ENCODE results near the gene TAS2R7.
"Not testable (repeated sequence)": the region's sequence is repeated elsewhere in the genome, so short reads cannot be mapped to it uniquely, and the experiment has no call there.

The TAS2R7 gene, protein sequence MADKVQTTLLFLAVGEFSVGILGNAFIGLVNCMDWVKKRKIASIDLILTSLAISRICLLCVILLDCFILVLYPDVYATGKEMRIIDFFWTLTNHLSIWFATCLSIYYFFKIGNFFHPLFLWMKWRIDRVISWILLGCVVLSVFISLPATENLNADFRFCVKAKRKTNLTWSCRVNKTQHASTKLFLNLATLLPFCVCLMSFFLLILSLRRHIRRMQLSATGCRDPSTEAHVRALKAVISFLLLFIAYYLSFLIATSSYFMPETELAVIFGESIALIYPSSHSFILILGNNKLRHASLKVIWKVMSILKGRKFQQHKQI

DNA sequence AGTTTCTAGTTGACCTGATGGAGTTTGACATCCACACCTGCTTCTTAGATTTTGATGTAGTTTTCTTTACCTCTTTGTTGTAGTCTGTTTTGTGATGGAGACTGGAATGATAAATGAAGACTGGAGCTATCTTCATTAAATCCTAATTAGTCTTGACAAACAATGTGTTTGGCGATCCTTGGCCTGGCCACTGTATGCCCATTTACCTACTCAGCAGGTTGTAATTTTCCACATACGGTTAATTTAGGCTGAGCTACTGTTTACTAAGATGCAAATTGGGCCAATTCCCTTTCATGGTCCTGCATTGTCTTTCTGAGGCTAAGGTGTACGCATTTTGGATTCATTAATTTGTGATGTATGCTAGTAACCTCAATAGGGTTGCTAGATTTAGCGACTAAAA, at the start of gene TAS2R7:
TSS of gene TAS2R7 (minus strand) at position 41 of the 400 bp plus-strand sequence. CDS start 57 bp downstream, outside the sequence.
- Histone ChIP-seq H3K4me3 (no peak within 1 kb of the TSS), H3K27ac (no peak within 1 kb of the TSS)

DNA sequence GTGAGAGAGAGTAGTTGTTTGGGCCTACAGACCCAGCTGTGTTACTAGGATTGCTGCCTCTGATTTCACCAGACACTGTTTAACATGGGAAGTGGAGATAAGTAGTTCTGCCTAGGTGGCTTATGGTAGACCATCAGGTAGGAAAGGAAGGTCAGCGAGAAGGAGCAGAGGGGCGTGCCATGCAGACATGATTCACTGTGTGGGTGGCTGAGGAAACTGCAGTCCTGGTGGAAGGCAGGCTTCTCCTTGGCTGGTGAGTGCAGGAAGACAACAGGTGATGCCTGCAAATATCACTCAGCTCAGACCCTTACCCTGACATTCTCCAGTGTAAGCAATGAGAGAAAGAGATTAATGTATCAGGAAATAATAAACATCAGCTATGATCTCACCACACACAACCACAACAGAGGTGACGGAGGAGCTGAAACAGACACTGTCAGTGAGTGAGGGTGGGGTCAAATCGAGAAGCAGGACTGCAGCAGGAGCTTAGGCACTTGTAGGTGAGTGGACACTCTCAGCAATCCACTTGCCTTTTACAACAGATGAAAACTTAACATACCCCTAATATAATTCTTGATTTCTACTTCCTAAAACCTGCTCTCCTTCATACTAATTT, 48.9 kb upstream of the TAS2R7 start:
- Histone ChIP-seq H3K4me3 (no peak overlapping the region), H3K27ac (no peak overlapping the region)

DNA sequence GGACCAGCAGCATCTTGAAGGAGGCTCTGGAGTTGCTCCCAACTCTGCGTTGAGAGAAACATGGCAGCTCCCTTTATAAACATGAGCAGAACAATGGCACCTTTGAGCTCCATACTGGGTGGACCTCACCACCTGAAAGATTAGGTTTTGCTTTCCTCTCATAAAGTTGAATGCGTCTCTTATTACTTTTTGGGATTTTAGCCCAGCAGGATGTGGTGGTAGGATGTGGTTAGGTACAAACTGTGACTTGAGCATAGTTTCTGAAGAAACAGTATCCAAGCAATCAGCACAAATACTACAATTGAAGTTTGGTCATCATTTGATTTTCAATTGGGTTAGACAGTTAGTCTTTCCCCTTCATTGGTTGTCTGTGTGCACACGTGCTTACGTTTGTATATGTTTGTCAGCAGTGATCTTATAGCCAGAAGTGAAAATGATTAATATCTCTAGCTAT, 47.0 kb upstream of the TAS2R7 start, which contains the start of gene PRR4:
TSS of gene PRR4 (minus strand) at position 51 of the 454 bp plus-strand sequence. CDS start at position 13, 38 bp downstream.
- Histone ChIP-seq H3K4me3 (no peak within 1 kb of the TSS), H3K27ac (no peak within 1 kb of the TSS)

DNA sequence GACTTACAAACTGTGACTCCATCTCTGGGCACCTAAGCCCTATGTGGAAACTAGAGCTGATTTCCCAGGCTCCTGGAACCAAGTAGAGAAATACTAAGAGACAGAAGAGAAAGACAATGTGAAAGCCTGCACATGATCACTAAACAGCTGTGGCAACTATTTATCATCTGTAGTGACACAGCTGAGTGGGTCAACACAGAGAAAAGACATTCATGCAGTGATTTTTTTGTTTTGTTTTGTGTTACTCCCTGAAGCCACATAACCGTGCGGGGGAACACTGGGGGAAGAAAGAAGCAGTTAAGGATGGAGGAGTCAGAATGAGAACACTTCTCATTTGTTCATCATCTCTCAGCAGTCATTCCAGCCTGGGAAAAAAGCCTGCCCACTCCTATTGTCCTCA, 45.3 kb upstream of the TAS2R7 start:
- H3K4me3 ChIP-seq: no peak overlapping the region
- no peak overlapping the region for H3K27ac ChIP-seq

DNA sequence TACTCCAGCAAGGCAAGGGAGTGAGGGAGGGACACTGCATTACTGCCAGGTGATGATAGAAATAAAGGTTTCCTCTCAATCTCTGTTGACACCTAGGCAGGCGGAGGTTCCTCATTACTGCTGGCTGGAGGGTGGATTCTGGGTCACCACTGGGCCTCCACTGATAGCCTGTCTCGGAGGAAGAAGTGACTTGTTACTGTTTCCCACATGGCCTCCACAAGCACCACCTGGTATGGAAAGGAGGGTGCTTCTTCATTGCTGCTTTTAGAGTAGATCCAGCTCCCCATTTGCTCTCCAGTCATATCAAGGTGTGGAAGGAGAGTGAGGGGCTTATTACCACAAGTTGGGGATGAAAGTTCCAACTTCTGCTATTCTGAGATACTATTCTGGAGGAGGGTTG, 40.4 kb upstream of the TAS2R7 start:
- Histone ChIP-seq H3K27ac (no peak overlapping the region), H3K4me3 (no peak overlapping the region)

DNA sequence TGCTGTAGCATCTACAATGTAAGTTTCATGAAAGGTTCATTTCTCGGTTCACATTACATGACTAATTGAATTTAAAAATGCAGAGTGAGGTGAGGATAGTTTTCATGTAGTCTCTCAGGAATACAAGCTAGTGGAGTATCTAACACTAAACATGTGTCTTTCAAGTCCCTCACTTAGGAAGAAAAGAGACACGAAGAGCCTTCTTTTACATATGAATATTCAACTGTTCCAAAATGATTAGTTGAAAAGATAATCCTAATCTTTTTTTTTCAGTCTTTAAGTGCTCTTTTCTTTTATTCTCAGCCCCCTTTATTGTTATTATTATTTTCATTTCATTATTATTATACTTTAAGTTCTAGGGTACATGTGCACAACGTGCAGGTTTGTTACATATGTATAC, 36.0 kb upstream of the TAS2R7 start:
- no peak overlapping the region for H3K27ac ChIP-seq
- H3K4me3 ChIP-seq: no peak overlapping the region

DNA sequence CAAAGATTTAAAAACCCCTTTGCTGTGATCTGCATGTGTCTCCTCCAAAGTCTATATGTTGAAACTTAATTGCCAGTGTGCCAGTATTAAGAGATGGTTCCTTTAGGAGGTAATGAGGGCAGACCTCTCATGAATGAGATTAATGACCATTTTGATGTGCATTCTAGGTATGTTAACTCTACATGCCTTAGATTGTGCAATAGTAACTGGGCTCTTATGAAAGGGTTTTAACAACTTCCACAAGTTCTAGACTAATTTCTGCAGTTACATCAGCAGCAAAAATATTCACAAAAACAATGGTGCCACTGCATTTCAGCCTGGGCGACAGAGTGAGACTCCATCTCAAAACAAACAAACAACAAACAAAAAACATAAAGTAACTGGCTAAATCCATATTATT, 27.6 kb upstream of the TAS2R7 start:
- Histone ChIP-seq H3K4me3 (no peak overlapping the region), H3K27ac (no peak overlapping the region)

DNA sequence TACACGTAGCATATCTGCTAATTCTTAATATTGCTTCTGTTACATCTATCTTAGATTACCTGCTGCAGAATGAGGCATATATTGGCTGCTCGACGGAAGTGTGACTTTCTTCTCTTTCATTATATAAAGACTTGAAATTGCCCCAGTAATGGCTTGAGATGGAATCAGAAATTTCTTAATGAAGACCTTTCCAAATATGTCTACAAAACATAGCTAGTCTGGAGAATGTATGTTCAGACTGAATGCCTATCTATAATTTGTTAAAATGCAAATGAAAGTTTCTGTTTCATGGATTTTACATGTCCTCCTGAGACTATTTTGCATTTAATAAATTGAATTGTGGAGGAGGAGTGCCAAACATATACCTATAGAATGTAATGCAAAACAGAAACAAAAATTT, 23.8 kb upstream of the TAS2R7 start, which contains the start of gene TAS2R10:
TSS of gene TAS2R10 (minus strand) at position 101 of the 400 bp plus-strand sequence. CDS start at position 12, 89 bp downstream.
- no peak within 1 kb of the TSS for H3K27ac ChIP-seq
- H3K4me3 ChIP-seq: no peak within 1 kb of the TSS

DNA sequence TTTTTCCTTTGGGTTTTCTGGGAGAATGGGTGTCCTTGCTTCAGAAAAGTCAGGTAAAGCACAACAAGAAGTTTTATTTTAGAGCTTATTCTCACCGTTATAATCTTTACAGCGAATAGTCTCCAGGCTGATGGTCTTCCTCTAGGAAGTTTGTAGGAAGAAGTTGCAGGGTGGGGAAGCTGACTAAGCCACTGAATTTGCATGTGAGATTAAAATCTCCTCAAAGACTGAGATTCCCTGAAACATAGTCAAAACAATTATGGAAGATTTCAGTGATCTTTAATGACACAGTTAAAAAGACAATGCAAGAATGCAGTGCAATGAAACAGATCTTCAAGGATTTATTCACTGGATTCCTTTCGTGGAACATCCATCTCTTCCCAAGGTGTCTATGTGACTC, 22.5 kb upstream of the TAS2R7 start:
- H3K4me3 ChIP-seq: no peak overlapping the region
- no peak overlapping the region for H3K27ac ChIP-seq

DNA sequence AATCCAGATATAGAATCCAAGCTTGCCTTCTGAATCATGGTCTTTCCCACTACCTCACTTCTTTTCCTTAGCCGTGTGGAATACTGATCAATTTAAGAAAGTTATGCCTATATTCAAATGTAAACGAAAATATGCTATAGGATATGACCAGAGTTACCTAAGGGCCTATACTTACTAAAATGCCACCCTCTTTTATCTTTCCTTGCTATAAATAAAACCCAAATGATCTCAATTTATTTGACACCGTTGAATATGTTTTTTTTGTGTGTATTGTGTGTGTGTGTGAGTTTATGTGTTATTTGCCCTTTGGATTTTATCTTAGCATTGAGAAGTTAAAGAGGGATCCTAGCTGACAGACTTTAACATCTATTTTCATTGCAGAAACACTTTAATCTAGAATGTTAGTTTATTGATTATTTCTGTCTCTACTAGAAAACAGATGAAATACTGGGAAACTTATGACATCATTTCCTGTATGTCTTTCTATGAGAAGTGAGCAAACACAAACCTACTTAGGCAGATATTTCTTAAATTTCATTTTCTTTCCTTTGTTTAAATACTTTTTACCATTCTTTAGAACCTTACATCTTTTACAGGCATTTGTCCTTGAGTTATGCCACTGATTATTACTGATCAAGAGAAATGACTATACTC, 9.6 kb upstream of the TAS2R7 start:
- Histone ChIP-seq H3K4me3 (no peak overlapping the region), H3K27ac (no peak overlapping the region)

DNA sequence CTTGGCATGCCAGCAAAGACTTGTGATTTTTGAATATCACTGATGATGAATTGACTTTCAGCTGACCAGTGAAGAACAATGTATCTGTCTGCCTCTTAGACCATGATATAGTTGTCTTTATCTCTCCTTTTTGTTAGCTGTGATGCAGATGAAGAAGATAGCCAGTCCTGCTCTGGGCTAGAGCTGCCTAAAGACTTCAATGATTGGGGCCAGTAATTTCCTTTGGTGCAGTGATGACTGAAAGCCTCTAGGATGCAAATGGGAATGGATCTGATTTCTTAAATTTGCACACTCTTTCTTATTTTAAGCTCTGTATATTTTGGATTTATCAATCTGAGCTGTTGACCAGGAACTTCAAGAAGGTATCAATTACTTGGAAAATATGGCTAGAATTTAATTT, 7.6 kb upstream of the TAS2R7 start, which contains the start of gene TAS2R9:
TSS of gene TAS2R9 (minus strand) at position 101 of the 400 bp plus-strand sequence. CDS start at position 8, 93 bp downstream.
- H3K27ac ChIP-seq: no peak within 1 kb of the TSS

DNA sequence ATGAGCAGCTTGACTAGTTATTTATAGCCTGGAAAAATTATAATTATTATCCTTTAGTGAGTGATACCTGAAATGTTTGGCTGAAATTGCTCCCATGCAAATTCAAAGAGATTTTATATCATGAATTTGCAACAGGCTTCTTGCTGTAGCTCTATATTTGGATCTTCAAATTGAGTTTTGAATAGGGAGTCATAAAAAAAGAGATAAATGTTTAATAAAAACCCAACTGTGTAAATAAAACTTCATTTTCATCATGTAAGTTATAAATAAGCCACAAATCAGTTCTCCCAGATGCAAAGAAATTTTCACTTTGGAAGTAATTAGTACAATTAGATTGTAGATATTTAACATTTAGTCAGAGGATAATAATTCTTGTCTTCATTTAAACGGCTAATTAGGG, 4.8 kb upstream of the TAS2R7 start, which contains the start of gene TAS2R8:
TSS of gene TAS2R8 (minus strand) at position 101 of the 400 bp plus-strand sequence. CDS start 306 bp downstream, outside the sequence.
- H3K27ac ChIP-seq: no peak within 1 kb of the TSS
- H3K4me3 ChIP-seq: no peak within 1 kb of the TSS

More for the DNA sequence above, 7.6 kb upstream of the TAS2R7 start, which contains the start of gene TAS2R9:
- no peak within 1 kb of the TSS for H3K4me3 ChIP-seq

DNA sequence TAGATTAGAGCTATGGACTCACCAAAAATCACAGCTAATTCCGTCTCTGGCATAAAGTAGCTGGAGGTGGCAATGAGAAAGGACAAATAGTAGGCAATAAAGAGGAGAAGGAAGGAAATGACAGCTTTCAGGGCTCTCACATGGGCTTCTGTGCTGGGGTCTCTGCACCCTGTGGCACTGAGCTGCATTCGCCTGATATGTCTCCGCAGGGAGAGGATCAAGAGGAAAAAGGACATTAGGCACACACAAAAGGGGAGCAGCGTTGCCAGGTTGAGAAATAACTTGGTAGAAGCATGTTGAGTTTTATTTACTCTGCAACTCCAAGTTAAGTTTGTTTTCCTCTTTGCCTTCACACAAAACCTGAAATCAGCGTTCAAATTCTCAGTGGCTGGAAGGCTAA, 686 bp downstream of the TAS2R7 start:
- H3K4me3 ChIP-seq: no peak overlapping the region
- H3K27ac ChIP-seq: no peak overlapping the region

DNA sequence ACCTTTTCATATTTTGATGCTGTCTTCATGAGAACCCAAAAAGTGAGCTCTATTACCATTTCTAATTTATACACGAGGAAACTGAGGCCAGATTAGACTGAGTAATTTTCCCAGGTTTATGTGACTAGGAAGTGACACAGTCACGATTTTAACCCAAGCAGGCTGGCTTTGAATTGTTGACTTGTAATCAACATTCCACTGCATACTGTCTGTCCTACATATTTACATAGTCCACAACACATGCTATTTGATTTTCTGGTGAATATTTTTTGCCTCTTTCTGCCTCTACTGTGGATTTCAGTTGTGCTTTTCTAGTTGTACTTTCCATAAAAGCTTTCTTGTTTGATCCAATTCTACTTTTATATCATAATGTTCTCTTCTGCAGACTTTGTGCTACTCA, 8.2 kb downstream of the TAS2R7 start:
- Histone ChIP-seq H3K27ac (no peak overlapping the region), H3K4me3 (no peak overlapping the region)

DNA sequence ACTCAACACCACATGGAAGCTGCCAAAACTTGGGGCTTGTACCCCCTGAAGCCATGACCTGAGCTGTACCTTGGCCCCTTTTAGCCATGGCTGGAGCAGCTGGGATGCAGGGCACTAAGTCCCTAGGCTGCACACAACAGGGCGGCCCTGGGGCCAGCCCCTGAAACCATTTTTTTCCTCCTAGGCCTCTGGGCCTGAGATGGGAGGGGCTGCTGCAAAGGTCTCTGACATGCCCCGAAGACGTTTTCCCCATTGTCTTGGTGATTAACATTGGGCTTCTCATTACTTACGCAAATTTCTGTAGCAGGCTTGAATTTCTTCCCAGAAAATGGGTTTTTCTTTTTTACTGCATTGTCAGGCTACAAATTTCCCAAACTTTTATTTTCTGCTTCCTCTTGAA, 10.7 kb downstream of the TAS2R7 start:
- H3K4me3 ChIP-seq, H3K27ac ChIP-seq: not testable (repeated sequence)

DNA sequence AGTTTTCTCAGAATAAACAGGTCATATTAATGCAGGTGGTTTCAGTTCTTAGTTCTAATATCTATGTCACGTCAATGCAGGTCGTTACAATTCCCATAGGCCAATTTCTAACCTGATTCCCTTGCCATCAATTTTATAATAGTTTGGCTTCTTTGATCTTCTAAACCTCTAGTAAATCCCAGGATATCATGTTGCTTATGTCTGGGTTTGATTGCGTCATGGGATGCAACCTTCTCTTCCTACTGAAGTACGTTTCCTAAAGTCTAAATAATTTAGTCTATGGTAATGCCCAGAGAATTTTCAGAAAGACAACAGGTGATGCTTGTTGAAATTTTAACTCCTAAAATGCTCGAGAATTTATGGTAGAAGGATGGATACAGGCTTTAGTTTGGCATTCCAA, 19.2 kb downstream of the TAS2R7 start:
- Histone ChIP-seq H3K27ac (no peak overlapping the region), H3K4me3 (no peak overlapping the region)

DNA sequence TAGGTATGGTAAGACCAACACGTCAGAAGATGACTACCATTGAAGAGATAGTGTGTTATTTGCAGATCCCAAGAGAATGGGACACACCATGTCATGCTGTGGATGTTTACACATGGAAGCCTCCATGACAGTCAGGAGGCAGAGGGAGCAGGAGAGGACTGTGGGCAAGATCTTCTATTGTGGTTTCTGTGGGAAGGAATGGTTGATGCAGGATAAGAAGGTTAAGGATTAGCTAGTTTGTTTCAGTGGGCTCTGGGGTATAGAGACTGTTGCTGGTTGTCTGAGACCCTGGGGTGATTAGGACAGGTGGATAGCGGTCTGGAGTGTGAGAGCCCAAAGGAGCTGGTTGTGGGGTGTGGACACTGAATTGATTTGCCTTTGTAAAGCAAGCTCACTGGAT, 23.3 kb downstream of the TAS2R7 start:
- H3K4me3 ChIP-seq: no peak overlapping the region

DNA sequence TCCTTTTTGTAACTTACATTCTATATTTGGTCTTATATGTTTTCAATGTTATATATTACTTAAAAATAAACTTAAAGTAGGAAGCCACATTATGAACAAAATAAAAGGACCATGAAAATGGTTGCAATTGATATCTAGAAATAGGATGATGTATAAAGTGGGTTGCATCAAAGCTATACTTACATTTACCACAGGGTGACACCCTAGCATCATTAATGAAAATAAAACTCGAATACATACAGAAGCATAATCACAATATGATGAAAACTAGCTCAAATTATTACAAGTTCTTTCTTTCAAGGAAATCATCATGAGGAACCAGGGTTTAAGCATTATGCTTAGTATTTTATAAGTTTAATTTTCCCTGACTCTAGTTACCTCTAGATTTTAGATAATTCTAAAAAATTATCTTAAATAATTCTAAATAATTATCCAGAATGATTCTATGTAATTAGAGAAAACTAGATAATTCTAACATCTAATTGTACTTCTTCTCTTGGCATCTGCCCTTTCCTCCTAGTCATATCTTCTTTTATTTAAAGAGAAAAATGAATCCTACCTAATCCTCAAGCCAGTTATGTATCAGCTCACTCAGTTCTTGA, 31.2 kb downstream of the TAS2R7 start:
- Histone ChIP-seq H3K27ac (no peak overlapping the region), H3K4me3 (no peak overlapping the region)

More for the DNA sequence above, 23.3 kb downstream of the TAS2R7 start:
- no peak overlapping the region for H3K27ac ChIP-seq

DNA sequence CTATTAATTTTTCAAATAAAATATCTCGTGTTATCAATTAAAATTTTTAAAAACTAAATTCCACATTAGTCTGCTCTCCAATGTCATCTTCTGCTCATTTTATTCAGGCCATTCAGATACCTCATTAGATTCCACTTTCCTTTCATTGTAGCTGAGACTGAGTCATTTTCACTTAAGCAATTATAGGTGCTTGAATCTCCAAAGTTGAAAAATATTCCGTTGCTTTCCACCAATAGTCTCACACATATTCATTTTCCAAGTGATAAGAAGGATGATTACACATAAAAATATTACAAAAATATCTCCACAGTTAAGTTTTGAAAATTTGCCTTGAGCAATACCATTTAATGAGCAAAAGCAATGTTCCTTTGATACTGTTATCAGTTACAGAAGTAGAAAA, 42.8 kb downstream of the TAS2R7 start:
- H3K27ac ChIP-seq: no peak overlapping the region
- H3K4me3 ChIP-seq: no peak overlapping the region

DNA sequence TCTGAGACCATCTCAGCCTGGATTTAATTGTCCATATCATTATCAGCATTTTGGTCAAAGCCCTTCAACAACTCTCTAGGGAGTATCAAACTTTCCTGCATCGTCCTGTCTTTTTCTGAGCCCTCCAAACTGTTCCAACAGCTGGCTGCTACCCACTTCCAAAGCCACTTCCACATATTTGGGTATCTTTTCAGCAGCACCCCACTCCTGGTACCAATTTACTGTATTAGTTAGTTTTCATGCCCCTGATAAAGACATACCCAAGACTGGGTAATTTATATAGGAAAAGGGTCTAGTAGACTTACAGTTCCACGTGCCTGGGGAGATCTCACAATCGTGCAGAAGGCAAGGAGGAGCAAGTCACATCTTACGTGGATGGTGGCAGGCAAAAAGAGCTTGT, 46.2 kb downstream of the TAS2R7 start:
- Histone ChIP-seq H3K27ac (no peak overlapping the region), H3K4me3 (no peak overlapping the region)

Measured in skin epidermis (tissue), 12 donors.